ENCODE measurements around the gene KCNAB2.

KCNAB2 gene

DNA sequence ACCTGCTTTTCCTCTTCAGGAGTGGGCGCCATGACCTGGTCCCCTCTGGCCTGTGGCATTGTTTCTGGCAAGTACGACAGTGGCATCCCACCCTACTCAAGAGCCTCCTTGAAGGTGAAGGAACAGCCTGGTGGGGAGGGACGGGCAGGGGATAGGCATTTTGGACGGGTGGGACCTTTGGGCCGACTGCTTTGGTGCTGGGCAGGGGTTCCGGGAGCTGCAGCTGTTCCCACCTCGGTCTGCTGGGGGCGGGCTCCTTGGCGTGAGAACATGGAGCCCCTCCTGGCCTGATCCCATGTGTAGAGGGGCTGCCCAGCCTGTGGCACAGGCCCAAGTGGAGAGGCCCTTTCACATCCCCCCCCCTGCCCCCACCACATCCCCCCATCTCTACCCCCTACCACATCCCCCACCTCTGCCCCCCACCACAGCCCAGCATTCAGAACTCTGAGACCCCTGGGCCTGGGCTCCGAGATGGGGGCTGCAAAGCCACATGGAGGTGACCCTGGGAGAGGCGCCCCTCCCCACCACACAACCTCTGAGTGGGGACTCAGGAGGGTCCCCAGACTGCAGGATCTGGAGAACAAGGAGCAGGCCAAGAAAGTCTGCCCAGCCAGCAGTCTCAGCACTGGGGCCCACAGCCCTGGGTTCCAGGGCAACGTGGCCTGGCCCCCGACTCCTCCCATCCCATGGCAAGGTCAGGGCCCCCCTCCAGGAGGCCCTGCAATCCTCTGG is 50.0 kb downstream of the KCNAB2 start:
- TF ChIP-seq, protein P1, sequence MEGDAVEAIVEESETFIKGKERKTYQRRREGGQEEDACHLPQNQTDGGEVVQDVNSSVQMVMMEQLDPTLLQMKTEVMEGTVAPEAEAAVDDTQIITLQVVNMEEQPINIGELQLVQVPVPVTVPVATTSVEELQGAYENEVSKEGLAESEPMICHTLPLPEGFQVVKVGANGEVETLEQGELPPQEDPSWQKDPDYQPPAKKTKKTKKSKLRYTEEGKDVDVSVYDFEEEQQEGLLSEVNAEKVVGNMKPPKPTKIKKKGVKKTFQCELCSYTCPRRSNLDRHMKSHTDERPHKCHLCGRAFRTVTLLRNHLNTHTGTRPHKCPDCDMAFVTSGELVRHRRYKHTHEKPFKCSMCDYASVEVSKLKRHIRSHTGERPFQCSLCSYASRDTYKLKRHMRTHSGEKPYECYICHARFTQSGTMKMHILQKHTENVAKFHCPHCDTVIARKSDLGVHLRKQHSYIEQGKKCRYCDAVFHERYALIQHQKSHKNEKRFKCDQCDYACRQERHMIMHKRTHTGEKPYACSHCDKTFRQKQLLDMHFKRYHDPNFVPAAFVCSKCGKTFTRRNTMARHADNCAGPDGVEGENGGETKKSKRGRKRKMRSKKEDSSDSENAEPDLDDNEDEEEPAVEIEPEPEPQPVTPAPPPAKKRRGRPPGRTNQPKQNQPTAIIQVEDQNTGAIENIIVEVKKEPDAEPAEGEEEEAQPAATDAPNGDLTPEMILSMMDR (conservative IDR thresholded peaks at IDR 0.05; ENCODE audit: low read depth), result no peak
- H3K27ac ChIP-seq, result no peak overlapping the region
- DNase-seq (ENCODE audit: low spot score), result no peak
- ChIA-PET CTCF (interaction anchor here (0.9 kb wide), 1 partner anchor 13 kb away, joined by 3 read pairs; no protein-coding TSS in a partner anchor), POLR2A (ENCODE audit: low non-redundant PET) (no interaction called here)

DNA sequence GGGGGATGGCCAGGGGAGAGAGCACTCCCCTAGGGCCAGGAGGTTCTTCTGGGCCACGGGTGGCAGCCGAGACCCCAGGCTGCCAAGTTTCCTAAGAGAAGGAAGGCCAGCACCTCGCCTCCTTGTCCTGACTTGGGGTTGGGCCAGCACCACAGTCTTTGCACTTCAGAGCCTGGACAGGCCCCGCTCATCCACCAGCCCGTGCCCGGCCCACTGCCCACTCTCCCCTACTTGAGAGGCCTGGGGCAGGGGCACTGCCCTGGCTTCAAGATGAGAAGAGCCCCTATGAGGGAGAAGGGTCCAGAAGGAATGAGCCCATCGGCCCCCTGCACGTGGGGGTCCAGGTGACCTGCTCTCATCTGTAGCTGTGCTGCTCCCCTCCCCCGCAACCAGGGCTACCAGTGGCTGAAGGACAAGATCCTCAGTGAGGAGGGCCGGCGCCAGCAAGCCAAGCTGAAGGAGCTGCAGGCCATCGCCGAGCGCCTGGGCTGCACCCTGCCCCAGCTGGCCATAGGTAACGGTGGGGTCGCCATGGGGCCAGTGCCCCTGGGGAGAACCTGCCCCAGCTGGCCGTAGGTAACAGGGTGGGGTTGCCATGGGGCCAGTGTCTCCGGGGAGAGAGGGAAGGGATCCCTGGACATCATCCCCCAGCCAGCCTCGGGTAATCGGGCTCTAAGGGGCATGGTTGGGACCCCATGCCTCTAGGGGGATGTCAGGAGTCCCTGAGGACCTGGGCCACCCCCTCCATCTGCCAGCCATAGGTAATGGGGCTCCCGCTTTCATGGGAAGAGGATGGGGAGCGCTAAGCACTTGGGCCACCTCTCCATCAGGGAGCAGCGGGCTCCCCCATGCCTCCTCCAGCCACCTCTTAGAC is 50.8 kb downstream of the KCNAB2 start:
- ChIA-PET POLR2A (ENCODE audit: low non-redundant PET) (no interaction called here), CTCF (no interaction called here)
- TF ChIP-seq, protein P1 (conservative IDR thresholded peaks at IDR 0.05; ENCODE audit: low read depth), result no peak
- no peak for DNase-seq (ENCODE audit: low spot score)
- no peak overlapping the region for H3K27ac ChIP-seq

DNA sequence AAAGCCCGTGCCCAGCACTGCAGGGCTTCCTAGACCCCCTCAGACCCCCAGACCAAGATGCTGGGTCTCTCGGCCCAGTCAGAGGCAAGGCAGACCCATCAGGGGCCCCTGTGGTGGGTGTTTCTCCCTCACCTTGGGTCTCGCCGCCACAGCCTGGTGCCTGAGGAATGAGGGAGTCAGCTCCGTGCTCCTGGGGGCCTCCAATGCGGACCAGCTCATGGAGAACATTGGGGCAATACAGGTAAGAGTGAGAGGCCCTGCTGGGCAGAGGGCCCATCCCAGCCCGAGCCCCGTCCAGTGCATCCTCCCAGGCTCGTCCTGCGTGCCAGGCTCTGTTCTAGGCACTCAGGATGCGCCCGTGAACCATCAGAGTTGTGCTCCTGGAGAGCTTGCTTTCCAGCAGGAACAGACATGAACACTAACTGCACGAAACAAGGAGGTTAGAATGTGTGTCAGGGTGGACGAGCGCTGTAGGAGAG is 51.5 kb downstream of the KCNAB2 start:
- ChIA-PET CTCF (interaction anchor here (0.7 kb wide), 1 partner anchor 47 kb away, joined by 3 read pairs; no protein-coding TSS in a partner anchor), POLR2A (ENCODE audit: low non-redundant PET) (no interaction called here)
- H3K27ac ChIP-seq, result no peak overlapping the region
- TF ChIP-seq, protein P1 (conservative IDR thresholded peaks at IDR 0.05; ENCODE audit: low read depth), result no peak
- no peak for DNase-seq (ENCODE audit: low spot score)

DNA sequence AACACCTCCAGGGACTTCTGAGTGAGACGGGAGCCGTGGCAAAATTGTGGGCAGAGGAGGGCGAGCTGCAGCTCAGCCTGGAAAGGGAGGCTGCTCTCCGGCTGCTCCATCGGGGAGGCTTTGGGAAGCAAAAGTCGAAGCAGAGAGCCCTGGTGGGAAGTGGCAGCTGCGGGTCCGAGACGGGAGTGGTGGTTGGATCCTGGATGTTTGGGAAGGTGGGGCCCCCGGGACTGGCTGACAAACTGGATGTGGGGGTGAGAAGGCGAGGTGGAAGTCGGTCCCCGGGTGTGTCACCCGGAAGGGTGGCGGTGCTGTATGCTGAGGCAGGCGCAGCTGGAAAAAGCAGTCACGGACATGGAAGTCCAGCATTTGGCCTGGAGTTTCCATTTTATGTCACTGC is 52.1 kb downstream of the KCNAB2 start:
- DNase-seq (ENCODE audit: low spot score), result no peak
- no peak overlapping the region for H3K27ac ChIP-seq
- ChIA-PET CTCF (interaction anchor here (0.7 kb wide), 1 partner anchor 47 kb away, joined by 3 read pairs; no protein-coding TSS in a partner anchor), POLR2A (ENCODE audit: low non-redundant PET) (no interaction called here)
- TF ChIP-seq, protein P1 (conservative IDR thresholded peaks at IDR 0.05; ENCODE audit: low read depth), result no peak

DNA sequence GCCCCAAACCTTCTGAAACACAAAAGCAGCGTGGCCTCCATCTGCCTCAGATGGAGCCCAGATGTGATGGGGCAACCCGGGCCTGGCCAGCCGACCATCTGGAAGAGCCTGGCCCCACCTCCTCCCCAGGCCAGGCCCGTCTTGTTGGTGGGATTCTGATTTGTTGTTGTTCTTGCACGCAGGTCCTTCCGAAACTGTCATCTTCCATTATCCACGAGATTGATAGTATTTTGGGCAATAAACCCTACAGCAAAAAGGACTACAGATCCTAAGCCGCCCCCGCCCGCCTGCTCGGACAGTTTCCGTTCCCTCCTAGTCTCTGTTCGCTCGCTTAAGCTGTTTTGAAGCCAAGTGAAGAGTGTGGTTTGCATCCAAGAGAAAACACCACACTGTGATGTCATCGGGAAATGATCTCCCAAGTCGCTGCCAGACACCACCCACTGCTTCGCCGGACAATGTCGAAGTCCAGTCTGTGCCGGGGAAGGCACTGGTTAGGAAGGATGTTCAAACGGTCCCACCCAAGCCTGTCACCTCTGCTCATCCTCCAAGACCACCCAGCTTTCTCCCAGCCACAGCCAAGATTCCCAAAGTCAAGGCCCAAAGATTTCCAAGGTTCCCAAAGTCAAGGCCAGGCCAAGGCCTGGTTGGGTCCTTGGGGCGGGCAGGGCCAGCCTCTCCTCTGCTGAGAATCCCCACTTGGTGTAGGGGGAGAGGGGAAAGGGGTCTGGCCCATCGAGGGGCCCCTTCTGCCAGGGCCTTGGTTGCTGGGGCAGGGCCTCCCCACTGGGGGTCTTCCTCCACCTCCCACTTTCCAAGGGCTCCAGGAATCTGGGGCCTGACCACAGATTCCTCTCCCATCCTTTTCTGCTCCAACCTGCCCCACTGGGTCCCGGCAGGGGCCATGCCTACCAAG is 52.9 kb downstream of the KCNAB2 start:
- CTCF ChIA-PET, result no interaction called here
- TF ChIP-seq, protein P1 (conservative IDR thresholded peaks at IDR 0.05; ENCODE audit: low read depth), result no peak
- no peak overlapping the region for H3K27ac ChIP-seq
- POLR2A ChIA-PET (ENCODE audit: low non-redundant PET), result no interaction called here
- no peak for DNase-seq (ENCODE audit: low spot score)
